T-helper 2 cell treated with Interferon-gamma antibody and Interleukin-4, amounts not matched to agents 100 ng/mL and 5 ng/mL, for 36 hours (primary cell): Measurements from ENCODE around the gene CNGA1. TPM values are rescaled to one million over a fixed set of nuclear protein-coding genes. Genes with fewer than 3 reads are reported as not detected.

Experiments used
- intact Hi-C: fragments of 100-400 bp; cut with micrococcal nuclease; formaldehyde crosslinking; loops from one replicate; pipeline ENCODE4 v1.15.1; 2023
- total RNA-seq: library from RNA; stranded (reverse); gene quantifications from 2 replicates; pipeline ENCODE4 v1.2.3, GENCODE V29; 2022

CNGA1 gene
- total RNA-seq, 1 donor from 2014 or later: not detected

DNA sequence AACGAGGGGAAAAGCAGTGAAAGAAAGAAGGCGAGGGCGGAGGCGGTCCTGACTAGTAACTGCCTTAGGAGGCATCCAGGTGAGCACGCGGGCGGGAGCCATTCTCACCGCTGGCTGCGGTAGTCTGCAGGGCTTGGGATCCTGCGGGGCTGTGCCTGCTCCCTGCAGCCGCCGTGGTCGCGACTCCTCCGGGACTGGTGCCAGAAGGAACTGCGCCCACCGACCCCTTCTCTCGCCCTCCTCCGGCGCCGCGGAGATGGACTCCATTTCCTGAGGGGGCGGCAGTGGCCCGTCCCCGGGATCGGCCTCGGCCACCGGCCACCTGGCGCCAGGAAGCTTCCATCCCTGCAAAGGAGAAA, 102.6 kb downstream of the CNGA1 start:
- intact Hi-C loops: loop anchor here (1.0 to 10.0 kb wide), 6 partner anchors 77 to 921 kb away; partner anchors contain the start of genes COMMD8, CORIN, FRYL and OCIAD1

GRCh38 chr4:47913330-47913729, 103.2 kb downstream of the CNGA1 start:
- intact Hi-C loops: loop anchor here (5.0 to 10.0 kb wide), 2 partner anchors 76 to 921 kb away; partner anchors contain the start of genes CORIN and OCIAD1

DNA sequence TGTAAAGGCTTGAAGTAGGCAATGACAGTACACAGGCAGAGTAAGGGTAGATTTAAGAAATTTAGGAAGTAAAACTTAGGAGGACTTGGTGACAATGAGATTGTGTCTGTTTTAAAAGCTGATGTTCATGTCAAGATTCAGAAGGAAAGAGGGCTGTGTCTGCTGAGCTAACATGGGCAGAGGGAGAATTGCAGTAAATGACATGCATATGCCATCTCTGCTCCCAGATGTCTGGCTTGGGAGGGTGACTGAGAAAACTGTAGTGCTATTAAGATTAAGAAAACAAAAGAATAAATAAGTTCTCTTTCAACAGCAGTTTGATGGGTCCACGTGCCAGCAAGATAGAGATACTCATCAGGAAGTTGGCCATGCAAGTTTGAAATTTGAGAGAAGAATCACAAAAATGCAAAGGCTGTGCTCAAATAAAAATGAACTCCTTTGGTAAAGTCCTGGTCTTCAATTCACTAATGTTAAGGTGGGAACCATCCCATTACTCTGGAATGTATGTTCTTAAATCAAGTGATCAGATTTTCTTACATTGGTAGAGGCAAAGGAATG, 109.3 kb downstream of the CNGA1 start:
- intact Hi-C loops: no loop called here

GRCh38 chr4:47899639-47900038, 116.8 kb downstream of the CNGA1 start:
- intact Hi-C loops: no loop called here

DNA sequence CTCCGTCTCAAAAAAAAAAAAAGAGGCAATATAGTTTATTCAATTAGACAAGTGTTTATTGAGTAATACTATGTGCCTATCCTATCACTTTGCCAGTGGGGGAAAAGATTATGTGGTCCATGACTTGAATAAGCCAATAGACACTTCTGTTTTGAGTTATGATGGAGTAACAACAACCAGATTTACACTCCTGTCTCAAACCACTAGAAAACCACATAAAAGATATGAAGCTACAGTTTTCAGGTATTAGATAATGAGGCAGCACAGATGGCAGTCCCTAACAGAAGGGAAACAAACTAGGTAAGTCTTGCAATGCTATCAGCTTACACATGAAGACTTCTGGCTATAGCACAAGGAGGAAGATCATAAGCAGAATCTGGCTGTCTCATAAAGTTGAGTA, 124.6 kb downstream of the CNGA1 start:
- intact Hi-C loops: no loop called here

Other genes starting within 250 kb of the CNGA1 start
- not detected in 2 replicates for gene CORIN, start 178.6 kb downstream of the CNGA1 start, total RNA-seq
- gene NFXL1, start 102.1 kb downstream of the CNGA1 start, total RNA-seq: 11.8 and 12.0 TPM in 2 replicates
- 0.48 and 0.77 TPM in 2 replicates for gene NIPAL1, start 91 bp upstream of the CNGA1 start, total RNA-seq
- 5.0 and 6.8 TPM in 2 replicates for gene TXK, start 117.6 kb upstream of the CNGA1 start, total RNA-seq